HL-60/S4 (cell line): ENCODE data around the gene MYO16.
"Not testable (repeated sequence)": the region's sequence is repeated elsewhere in the genome, so short reads cannot be mapped to it uniquely, and the experiment has no call there.

Source experiments
- in situ Hi-C: fragments of 300-500 bp; cut with MboI; formaldehyde crosslinking; loops from 2 replicates; pipeline ENCODE4 v1.14.3; 2022; ENCODE audit warnings: low sequenced_read_pairs

The MYO16 gene

DNA sequence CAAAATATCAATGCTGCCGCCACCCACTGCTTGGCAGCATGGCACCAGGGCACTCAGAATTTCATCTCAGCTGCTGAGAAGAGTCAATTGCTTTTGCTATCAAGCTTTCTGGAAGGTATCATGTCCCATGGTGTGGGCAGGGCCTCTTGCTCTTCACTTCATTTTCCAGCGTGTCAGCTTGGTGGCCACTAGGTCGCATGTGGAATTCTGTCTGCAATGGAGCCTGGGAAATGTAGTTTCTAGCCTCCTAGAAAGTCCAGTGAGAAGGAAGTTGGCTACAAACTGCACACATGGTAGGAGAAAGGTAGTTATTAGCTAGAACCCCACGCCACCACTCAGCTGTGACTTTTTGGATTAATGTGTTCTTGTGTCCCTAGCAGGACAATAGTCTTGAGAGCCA lies 105.3 kb downstream of the MYO16 start:
- in situ Hi-C loops, result no loop called here

DNA sequence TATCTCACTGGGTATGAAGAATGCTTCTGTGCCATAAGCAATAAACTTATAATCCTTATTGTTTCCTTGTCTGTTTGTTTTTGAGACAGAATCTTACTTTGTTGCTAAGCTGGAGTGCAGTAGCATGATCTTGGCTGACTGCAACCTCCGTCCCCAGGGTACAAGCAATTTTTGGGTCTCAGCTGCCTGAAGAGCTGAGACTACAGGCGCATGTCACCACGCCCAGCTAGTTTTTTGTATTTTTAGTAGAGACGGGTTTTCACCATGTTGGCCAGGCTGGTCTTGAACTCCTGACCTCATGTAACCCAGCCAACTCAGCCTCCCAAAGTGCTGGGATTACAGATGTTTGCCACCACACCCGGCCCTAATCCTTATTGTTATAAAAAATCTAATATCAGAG lies 112.5 kb downstream of the MYO16 start:
- in situ Hi-C loops, result no loop called here

DNA sequence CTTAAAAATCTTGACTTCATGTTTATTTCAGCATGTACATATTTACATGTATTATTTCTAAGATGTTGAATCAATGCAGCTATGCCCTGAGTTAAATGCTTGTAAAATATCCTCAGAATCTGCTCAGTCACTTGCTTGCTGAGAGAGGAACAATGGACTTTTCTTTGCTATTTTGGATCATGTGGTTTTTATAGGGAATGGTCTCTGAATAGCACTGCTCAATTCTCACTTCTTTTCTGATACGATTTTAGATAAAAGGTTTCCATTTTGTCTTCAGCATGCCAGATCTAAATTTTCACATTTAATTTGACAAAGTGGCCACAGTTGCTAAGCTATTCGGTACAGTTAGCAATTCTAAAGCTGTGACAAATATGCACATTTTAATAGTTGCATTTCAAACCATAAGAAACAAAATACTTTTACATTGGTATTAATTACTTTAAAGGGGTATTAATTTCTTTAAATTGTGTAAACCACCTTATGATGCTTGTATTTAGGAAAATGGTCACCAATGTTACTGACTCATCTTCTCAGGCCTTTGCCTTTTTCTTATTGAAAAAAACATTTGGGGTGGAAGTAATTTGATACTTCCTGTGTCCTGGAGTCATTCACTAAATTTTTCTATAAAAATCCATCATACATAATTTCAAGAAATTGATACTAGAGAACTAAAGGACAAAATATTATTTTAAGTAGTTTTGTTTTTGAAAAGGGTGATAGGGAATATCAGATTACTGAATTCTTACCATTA lies 113.5 kb downstream of the MYO16 start:
- in situ Hi-C loops, result no loop called here

DNA sequence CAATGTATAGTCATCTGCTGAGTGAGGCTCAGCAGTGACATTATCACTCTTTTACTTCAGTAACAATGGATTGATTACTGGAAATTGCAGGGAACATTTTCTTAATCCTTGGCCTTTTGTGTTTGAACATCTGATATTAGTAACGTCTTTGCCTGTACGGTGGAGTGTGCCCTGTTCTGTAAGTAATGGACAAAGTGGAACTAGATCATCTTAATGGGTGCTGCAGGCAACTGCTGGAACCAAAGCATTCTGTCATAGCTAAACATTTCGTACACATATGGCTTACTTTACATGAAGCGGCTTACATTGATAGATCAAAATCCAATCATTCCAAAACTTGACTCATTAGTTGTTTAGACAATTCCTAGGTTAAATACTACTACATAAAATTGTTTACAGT lies 114.1 kb downstream of the MYO16 start:
- in situ Hi-C loops, result no loop called here

DNA sequence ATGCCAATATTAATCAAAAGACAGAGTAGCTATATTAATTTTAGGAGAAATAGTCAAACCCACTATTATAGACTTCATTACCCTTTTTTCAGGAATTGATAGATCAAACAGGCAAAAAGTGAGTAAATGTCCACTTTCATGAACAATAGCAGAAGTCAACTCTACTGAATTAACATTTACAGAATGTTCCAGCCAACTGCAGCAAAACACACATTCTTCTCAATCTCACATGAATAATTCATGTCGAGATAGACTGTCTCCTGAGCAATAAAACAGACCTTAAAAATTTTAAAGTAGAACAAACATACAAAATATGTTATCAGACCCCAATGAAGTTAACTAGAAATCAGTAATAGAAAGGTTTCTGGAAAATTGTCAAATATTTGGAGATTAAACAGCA lies 118.4 kb downstream of the MYO16 start:
- in situ Hi-C loops, result no loop called here

DNA sequence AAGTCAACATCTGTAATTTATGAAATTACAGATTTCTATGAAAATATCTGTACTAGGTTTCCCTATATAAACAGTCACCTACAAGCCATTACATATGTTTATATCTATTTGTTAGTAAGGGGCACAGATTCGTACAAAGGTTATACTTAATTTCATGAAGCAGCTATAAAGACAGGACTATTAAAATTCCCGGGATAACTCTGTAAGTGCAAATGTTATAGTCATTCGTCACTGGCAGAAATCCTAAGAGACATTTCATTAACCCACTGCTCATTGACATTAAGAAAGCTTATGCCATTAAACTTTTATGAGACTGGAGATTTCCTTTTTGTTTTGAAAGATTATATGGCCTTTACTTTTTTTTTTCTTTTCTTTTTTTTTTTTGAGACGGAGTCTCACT lies 122.9 kb downstream of the MYO16 start:
- in situ Hi-C loops, result no loop called here

DNA sequence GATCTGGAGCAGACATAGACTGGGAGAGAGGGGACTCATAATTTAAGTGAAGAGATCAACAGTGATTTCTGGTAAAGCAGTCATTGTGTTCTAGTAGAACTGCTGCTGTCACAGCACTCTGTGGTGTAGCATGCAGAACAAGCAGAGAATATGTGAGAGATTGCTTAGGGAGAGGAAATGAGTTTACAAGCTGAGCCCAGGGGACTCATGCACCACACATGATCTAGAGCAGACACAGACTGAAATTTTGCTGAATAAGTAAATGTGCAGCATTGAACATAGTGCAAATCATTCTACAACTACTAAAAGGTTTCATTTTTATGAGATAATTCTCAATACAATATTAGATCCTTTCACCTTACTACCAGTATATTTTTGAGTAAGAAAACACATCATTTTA lies 125.7 kb downstream of the MYO16 start:
- in situ Hi-C loops, result no loop called here

DNA sequence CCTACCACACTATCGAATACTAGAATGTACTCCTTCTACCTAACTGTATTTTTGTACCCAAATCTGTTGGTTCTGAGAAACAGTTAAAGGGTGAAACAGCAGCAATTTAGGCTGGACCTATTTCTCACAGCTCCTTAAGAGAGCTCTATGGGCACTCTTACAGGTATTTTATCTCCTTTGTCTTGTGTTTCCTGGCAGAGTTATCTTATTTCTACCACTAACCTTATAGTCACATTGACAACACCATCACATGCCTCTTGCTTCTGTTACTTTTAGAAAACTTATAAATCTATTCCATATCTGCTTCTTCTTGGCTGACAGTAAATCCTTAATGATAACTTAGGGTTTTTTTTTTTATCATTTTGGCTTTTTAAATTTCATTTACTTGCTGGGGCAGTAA lies 130.7 kb downstream of the MYO16 start:
- in situ Hi-C loops, result no loop called here

DNA sequence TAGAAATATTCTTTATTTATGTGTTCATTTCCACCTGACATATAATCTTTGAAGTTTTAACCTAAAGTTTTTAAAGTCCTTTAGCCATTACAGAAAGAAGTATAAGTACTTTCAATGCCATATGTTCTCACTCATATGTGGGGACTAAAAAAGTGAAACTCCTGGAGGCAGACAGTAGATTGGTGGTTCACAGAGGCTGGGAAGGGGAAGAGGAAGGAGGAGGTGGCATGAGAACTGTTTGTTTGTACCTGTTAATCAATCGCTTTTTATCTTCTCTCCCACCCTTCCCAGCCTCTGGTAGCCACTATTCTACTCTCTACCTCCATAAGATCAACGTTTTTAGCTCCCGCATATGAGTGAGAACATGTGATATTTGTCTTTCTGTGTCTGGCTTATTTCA lies 131.1 kb downstream of the MYO16 start:
- in situ Hi-C loops, result no loop called here

DNA sequence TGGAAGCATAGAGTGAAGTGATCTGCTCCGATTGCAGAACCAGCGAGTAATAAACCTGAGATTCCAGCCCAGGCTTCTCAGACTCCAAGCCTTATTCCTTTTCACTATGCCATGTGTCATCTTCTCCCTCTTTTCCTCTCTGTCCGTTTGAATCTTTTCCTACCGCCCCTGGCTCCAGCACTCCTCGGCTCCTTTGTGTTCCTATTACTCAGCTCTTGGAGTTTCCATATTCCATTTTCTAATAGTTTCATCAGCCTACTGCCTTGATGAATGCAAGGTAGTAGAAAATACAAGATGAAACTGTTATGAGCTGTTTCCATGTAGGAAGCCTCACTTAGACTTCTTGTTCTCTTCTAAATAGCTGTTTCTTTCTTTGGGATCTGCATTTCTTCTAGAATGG lies 138.6 kb downstream of the MYO16 start:
- in situ Hi-C loops, result no loop called here

DNA sequence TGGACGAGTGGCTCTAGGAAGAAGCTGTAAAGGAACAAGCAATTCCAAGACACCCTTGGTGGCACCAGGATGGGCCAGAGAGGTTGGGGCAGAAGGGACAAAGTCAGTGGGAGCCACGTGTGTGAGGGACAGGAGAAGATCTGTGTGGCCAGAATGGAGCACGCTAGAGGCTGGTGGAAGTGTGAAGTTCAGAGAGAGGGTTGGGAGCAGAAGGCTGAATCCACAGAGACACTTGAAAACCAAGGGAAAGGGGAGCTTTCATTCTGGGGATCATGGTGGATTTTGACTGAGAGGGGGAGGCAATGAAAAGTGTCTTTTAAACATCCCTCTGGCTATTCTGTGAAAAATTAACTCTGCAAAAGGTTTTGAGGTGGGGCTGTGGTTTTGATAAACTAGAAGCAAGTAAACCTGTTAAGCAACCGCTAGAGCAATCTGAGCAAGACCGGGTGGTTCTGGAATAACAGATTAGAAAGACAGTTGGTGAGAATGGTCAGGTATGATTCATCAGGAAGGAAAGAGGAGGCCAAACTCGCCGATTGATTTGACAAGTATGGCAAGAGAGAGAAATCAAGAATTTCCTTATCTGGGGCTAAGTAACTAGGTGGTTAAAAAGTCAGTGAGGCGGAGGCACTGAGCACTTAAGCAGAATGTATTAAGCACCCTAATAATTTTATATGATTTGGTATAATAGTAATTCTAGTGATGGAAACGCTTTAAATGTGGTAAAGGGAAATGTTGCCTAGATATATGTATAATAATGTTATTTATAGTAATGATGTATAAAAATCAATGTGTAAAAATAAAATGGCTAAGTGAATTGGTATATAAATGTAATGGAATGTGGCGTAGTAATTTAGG lies 140.0 kb downstream of the MYO16 start:
- in situ Hi-C loops, result no loop called here

DNA sequence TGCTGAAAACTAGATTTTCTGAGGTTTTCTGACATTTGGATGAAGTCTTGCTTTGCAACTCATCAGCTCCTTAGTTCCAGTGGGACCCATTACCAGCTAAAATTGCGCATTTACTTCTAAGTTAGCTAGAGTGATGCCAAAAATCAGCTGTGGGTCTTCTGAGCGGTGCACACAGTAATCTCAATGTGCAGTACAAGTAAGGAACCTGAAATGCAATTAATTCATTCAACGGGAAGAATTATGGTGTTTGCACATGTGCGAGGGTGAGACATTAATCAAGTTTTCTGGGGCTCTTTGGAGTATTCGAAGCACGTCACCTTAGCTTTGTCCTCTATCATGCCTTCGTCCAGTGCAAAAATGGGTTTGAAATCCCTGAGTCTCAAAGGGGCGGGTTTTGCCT lies 146.2 kb downstream of the MYO16 start:
- in situ Hi-C loops, result no loop called here

DNA sequence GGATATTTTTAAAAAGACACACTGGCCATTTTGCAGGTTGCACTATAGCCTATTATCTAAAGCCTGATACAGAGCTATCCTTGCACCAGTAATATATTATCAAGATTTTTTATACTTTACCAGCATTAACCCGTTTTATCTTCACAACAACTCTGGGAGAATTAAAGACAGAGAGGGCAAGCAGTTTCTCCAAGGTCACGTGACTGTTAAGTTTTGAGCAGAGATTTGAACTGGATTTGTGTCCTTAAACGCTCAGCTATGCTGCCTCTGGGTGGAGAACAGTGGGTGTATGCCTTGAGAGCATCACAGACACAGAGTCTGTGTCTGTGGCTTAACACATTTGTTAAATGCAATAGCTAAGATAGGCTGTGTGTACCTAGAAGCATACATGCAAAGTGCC lies 147.2 kb downstream of the MYO16 start:
- in situ Hi-C loops, result no loop called here

DNA sequence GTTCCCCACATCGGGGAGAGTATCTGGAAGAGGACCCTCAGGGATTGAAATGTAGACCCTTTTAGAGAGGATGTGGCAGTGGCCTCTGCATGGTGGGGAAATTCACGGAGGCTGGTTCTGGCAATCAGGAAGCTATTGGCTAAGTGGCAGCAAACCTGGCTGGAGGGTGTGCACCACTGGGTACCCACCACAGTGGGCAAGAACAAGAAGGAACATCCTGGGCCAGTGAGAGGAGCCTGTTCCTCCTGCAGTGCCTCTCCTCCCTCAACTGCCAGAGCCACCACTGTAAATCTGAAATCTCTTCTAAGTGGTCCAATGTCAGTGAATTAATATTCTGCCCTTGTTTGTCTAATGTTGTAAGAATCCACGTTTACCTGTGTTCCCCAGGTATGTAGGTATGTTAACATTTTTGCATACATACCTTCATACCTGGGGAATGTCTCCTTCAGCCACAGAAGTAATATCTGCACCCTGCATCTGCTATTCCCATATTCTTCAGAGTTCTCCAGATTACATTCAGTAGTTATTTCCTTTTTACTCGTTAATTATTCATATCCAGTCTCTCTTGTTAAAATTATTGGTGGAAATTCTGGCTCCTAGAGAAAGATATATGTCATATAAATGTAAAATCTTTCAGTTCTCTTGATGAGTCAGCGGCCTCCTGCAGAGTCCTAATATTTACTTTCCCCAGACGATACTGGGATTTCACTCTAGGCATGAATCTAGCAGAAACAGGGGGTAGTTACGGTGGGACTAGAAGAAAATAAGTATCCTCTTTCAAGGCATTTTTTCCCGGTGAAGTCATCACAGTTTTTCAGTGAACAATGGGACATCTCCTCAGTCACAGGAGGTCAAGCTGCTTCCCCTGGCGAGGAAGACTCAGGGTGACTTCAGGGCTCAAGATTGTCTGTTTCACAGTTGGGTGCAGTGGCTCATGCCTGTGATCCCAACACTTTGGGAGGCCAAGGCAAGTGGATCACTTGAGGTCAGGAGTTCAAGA lies 148.3 kb downstream of the MYO16 start:
- in situ Hi-C loops, result no loop called here

DNA sequence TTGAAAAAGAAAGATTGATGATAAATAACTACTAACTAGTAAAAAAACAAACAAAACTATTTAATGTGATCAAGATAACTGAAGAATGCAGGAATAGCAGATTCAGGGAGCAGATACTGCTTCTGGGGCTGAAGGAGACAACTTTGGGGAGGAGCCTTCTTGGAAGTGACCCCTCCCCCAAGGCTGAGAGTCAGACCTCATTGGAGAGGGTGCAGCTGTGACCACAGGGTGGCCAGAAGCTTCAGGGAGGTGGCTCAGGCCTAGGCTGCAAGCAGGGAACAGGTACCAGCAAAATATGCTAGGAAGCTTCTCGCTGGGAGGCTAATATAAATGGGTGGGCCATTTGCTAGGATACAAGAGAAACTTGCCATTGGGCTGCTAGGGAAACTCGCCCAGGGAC lies 149.9 kb downstream of the MYO16 start:
- in situ Hi-C loops, result no loop called here

DNA sequence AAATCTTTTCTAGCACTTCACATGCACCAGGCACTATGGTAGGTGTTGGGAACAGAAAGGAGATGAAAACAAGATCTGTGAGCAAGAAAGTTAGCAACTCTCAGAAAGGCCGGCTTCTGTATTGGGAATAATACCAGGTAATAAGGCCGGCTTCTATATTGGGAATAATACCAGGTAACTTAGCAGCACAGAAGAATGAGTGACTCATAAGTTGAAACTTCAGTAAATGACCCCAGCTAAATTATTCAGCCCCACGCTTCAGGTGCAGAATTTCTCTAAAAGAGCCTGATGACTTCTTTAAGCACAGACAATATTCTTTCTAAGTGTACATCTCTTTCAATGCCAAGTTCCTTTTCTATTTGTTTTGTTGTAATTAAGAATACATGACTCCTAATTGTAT lies 151.3 kb downstream of the MYO16 start:
- in situ Hi-C loops, result no loop called here

DNA sequence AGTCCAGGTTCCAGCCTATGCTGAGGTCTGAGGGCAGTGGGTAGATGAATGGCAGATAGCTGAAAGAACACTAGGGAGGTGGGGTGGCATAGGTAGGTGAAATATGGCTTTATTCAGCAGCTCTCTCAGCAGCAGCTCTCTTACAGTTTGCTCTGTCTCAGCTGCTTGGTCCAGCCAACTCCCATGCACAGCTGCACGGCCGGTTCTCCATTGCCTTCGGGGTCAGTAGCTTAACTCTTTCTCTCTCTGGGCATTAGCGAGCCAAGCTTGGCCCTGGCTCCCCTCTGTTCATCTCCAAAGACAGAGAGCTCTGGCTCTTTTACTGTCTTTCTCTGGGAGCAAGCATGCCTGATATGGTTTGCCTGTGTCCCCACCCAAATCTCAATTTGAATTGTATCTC lies 151.9 kb downstream of the MYO16 start:
- in situ Hi-C loops, result no loop called here

DNA sequence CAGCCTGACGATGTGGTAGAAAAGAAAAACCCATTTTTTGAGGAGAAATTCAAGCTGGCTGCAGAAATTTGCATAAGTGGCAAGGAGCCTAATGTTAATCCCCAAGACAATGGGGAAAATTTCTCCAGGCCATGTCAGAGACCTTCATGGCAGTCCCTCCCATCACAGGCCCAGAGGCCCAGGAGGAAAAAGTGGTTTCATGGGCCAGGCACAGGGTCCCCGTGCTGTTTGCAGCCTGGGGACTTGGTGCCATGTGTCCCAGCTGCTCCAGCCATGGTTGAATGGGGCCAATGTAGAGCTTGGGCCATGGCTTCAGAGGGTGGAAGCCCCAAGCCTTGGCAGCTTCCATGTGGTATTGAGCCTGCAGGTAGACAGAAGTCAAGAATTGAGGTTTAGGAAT lies 153.1 kb downstream of the MYO16 start:
- in situ Hi-C loops, result not testable (repeated sequence)

DNA sequence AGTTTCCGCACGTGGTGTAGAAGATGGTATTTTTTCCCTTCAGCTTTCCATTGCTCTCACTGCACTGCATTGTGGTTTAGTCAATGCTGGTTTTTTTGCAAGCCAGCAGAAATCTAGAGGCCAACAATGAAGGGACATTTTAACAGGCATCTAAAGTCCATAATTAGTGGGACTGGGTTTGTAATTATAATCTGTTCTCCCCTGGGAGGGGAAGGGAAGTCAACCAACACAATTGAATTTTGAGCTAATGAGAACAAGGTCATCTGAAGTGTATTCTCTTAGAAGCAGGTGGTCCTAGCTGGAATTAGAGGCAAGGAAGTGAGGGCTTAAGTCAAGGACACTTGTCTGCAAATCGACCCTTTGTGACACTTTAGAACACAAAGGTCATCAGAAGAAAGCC lies 156.4 kb downstream of the MYO16 start:
- in situ Hi-C loops, result no loop called here

DNA sequence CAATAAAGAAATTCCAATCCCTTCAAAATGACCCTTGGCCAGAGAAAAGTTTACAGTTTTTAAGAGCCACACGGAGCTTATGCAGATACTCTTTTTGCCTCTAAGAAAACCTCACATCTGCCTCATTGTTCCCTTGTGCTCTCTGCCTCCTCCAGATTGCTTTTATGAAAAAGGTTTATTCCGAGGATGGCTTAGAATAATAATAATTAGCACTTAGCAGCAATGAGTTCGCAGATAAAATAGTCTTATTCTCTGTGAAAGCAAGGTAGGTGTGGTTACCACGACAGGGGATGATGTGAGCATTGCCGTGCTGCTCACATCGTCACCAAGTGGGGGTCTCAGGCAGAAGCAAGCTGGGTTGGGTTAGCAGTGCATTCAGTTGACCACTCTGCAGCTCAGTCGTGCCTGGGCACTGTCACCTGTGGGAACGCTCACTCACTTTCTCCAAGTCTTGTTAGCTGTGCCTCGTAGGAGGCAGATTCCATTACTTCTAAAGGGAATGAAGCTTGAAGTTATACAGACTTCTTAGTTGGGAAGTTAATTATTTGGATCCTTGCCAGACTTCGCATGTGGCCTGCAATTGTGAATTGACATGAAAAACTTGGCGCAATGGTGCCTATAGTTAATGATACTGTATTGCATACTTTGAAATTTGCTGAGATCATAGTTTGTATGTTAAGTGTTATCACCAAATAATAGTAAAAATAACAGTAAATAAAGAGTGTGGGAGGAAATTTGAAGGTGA lies 157.2 kb downstream of the MYO16 start:
- in situ Hi-C loops, result no loop called here
